Measurements from ENCODE around the gene PARD6A.

The PARD6A gene

GRCh38 chr16:67666559-67667452 is 6.0 kb downstream of the PARD6A start, which contains the start of the genes C16orf86 and ENKD1:
TSS of gene C16orf86 (plus strand) at chr16:67666814. CDS start at chr16:67666971, 157 bp downstream.
TSS of gene ENKD1 (minus strand) at chr16:67666750. CDS start at chr16:67666442, 308 bp downstream.
- DNase-seq (peak; percentile 85), ATAC-seq (ENCODE audit: insufficient read depth, low read depth) (peak; percentile 84)
- peaks cover 27% of the 10 kb centered on the region for H3K36me3 ChIP-seq (ENCODE audit: insufficient read depth, low read length)
- peak within 1 kb of the TSS; percentile 94 for H3K9ac ChIP-seq (ENCODE audit: low read depth, low read length)
- H3K4me1 ChIP-seq (ENCODE audit: insufficient read depth, low read length): peaks cover 34% of the 10 kb centered on the region
- peak within 1 kb of the TSS; percentile 84 for H3K27ac ChIP-seq (ENCODE audit: low read length)
- H4K20me1 ChIP-seq (ENCODE audit: insufficient read depth, low read length): 0 out of 2 replicates have a peak, but pooled peaks cover 2% of the 10 kb centered on the region
- peak within 1 kb of the TSS; percentile 100 for H3K4me2 ChIP-seq (ENCODE audit: insufficient read depth, low read length)
- H3K27me3 ChIP-seq (ENCODE audit: insufficient read depth, low read length, poor library complexity): no peaks in the 10 kb centered on the region
- peak; percentile 2 for TF ChIP-seq CTCF (IDR thresholded peaks at IDR 0.05; ENCODE audit: borderline replicate concordance, extremely low read depth, low read length, poor library complexity, severe bottlenecking)
- no peak for TF ChIP-seq EZH2 (IDR thresholded peaks at IDR 0.05; ENCODE audit: borderline replicate concordance, low read depth, low read length, severe bottlenecking)
- H3K79me2 ChIP-seq (ENCODE audit: insufficient read depth, low read length): peaks cover 10% of the 10 kb centered on the region
- no peaks in the 10 kb centered on the region for H3K9me3 ChIP-seq (ENCODE audit: insufficient read depth, low read length, severe bottlenecking)
- H3K4me3 ChIP-seq (ENCODE audit: low read depth in 1 of 2, low read length in 2 of 2): peak within 1 kb of the TSS; percentile 85 to 96
- peak within 1 kb of the TSS; percentile 98 for H2AFZ ChIP-seq (ENCODE audit: low read depth, low read length)

GRCh38 chr16:67667453-67667816 is 6.7 kb downstream of the PARD6A start:
- H3K79me2 ChIP-seq (ENCODE audit: insufficient read depth, low read length): peaks cover 10% of the 10 kb centered on the region
- H3K27ac ChIP-seq (ENCODE audit: low read length): peak overlapping the region; percentile 84
- H2AFZ ChIP-seq (ENCODE audit: low read depth, low read length): peak overlapping the region; percentile 98
- H3K4me1 ChIP-seq (ENCODE audit: insufficient read depth, low read length): peaks cover 34% of the 10 kb centered on the region
- no peak for DNase-seq
- H3K9me3 ChIP-seq (ENCODE audit: insufficient read depth, low read length, severe bottlenecking): no peaks in the 10 kb centered on the region
- peak overlapping the region; percentile 85 to 96; a peak in 3 of 4 replicates for H3K4me3 ChIP-seq (ENCODE audit: low read depth in 1 of 2, low read length in 2 of 2)
- peak overlapping the region; percentile 100 for H3K4me2 ChIP-seq (ENCODE audit: insufficient read depth, low read length)
- 0 out of 2 replicates have a peak, but pooled peaks cover 2% of the 10 kb centered on the region for H4K20me1 ChIP-seq (ENCODE audit: insufficient read depth, low read length)
- TF ChIP-seq CTCF (IDR thresholded peaks at IDR 0.05; ENCODE audit: borderline replicate concordance, extremely low read depth, low read length, poor library complexity, severe bottlenecking): no peak
- no peak for TF ChIP-seq EZH2 (IDR thresholded peaks at IDR 0.05; ENCODE audit: borderline replicate concordance, low read depth, low read length, severe bottlenecking)
- peak overlapping the region; percentile 94 for H3K9ac ChIP-seq (ENCODE audit: low read depth, low read length)
- H3K36me3 ChIP-seq (ENCODE audit: insufficient read depth, low read length): peaks cover 21% of the 10 kb centered on the region
- H3K27me3 ChIP-seq (ENCODE audit: insufficient read depth, low read length, poor library complexity): no peaks in the 10 kb centered on the region
- no peak for ATAC-seq (ENCODE audit: insufficient read depth, low read depth)

GRCh38 chr16:67667817-67668494 is 7.2 kb downstream of the PARD6A start:
- Histone ChIP-seq H3K4me2 (ENCODE audit: insufficient read depth, low read length) (peak overlapping the region; percentile 100), H2AFZ (ENCODE audit: low read depth, low read length) (peak overlapping the region; percentile 98; the same call in 1 of the 2 replicates)
- ATAC-seq (ENCODE audit: insufficient read depth, low read depth): peak; percentile 75

More at GRCh38 chr16:67667817-67668494, 7.2 kb downstream of the PARD6A start:
- Histone ChIP-seq H4K20me1 (ENCODE audit: insufficient read depth, low read length) (peaks cover 2% of the 10 kb centered on the region; the same call in 1 of the 2 replicates), H3K36me3 (ENCODE audit: insufficient read depth, low read length) (peaks cover 16% of the 10 kb centered on the region), H3K27me3 (ENCODE audit: insufficient read depth, low read length, poor library complexity) (no peaks in the 10 kb centered on the region), H3K9me3 (ENCODE audit: insufficient read depth, low read length, severe bottlenecking) (no peaks in the 10 kb centered on the region), H3K4me1 (ENCODE audit: insufficient read depth, low read length) (peaks cover 34% of the 10 kb centered on the region), H3K4me3 (ENCODE audit: low read depth in 1 of 2, low read length in 2 of 2) (peak overlapping the region in 1 of 2 experiments; percentile 96; a peak in 2 of 4 replicates), H3K9ac (ENCODE audit: low read depth, low read length) (peak overlapping the region; percentile 94), H3K27ac (ENCODE audit: low read length) (no peak overlapping the region), H3K79me2 (ENCODE audit: insufficient read depth, low read length) (peaks cover 10% of the 10 kb centered on the region)
- peak; percentile 81 for DNase-seq
- TF ChIP-seq CTCF (IDR thresholded peaks at IDR 0.05; ENCODE audit: borderline replicate concordance, extremely low read depth, low read length, poor library complexity, severe bottlenecking): peak; percentile 57
- TF ChIP-seq EZH2 (IDR thresholded peaks at IDR 0.05; ENCODE audit: borderline replicate concordance, low read depth, low read length, severe bottlenecking): no peak
